A549 treated with DMSO at 1 μM for 4 hours (cell line): ENCODE results near the gene TRIM9. TPM values are rescaled to one million over a fixed set of nuclear protein-coding genes. Genes with fewer than 3 reads are reported as not detected.

Source experiments
- total RNA-seq: library from RNA; stranded (reverse); fragments of 200-300 nt; extraction: Qiagen RNA extraction; gene quantifications from 5 replicates; pipeline ENCODE4 v1.2.3, GENCODE V29; 2022; ENCODE audit warnings: low read depth

The TRIM9 gene
- total RNA-seq: 8.9 to 10.8 TPM (median 10.1 TPM) in 5 replicates

GRCh38 chr14:51094901-51095853 is at the start of gene TRIM9:
Gene TRIM9 (minus strand): TSS chr14:51095105. CDS start chr14:51094939, 166 bp downstream.

GRCh38 chr14:50943943-50944646 is 150.8 kb downstream of the TRIM9 start, which contains the start of gene PYGL:
Gene PYGL (minus strand): TSS chr14:50944483. CDS start chr14:50944403, 80 bp downstream.

Other genes with a start within 250 kb of the TRIM9 start
- not detected in 5 replicates for gene ABHD12B, start 223.1 kb downstream of the TRIM9 start, total RNA-seq
- 107 to 146 TPM (median 133 TPM) in 5 replicates for gene PYGL, start 150.6 kb downstream of the TRIM9 start, total RNA-seq
- 35.3 to 57.7 TPM (median 45.3 TPM) in 5 replicates for gene TMX1, start 145.1 kb upstream of the TRIM9 start, total RNA-seq